Kidney (tissue), 14 donors: Measurements from ENCODE around the gene PGRMC2. TPM values are rescaled to one million over a fixed set of nuclear protein-coding genes. Genes with fewer than 3 reads are reported as not detected.
"Not testable (repeated sequence)": the region's sequence is repeated elsewhere in the genome, so short reads cannot be mapped to it uniquely, and the experiment has no call there.

Experiments used
- DNase-seq, 5 donors: peaks; one replicate each; pipeline ENCODE4 v3.0.0-alpha.2; 2013 to 2020
- FAIRE-seq: peaks from 2 replicates; lab custom pipeline; 2012; peaks lifted over from hg19 to GRCh38; lab: Jason Lieb, UNC
- H3K27ac ChIP-seq, 2 donors: one replicate each; pipeline ENCODE4 v1.7.0; 2013; ENCODE audit warnings: low read depth in 2 of 2, low read length in 2 of 2, inconsistent platforms in 1 of 2
- H3K27me3 ChIP-seq: one replicate; pipeline ENCODE4 v1.7.1; 2013; ENCODE audit warnings: low read length, inconsistent platforms; ENCODE audit not compliant: control insufficient read depth, insufficient read depth
- H3K36me3 ChIP-seq, 3 donors: one replicate each; pipeline versions ENCODE4 v1.7.0 to v1.7.1; 2013; ENCODE audit warnings: low read length in 3 of 3, control low read depth in 1 of 3, inconsistent platforms in 1 of 3; ENCODE audit not compliant: insufficient read depth in 3 of 3, control insufficient read depth in 2 of 3
- H3K4me1 ChIP-seq, 3 donors: one replicate each; pipeline versions ENCODE4 v1.7.0 to v1.7.1; 2013; ENCODE audit warnings: low read length in 3 of 3, inconsistent platforms in 1 of 3, low read depth in 1 of 3; ENCODE audit not compliant: control insufficient read depth in 2 of 3, insufficient read depth in 2 of 3
- H3K4me3 ChIP-seq, 3 donors: one replicate each; pipeline versions ENCODE4 v1.7.0 to v1.8.1; 2013; ENCODE audit warnings: low read length in 3 of 3, control low read depth in 1 of 3, inconsistent platforms in 1 of 3
- H3K9ac ChIP-seq, 3 donors: one replicate each; pipeline versions ENCODE4 v1.7.0 to v1.7.1; 2013; ENCODE audit warnings: low read length in 3 of 3, control low read depth in 1 of 3, inconsistent platforms in 1 of 3
- H3K9me3 ChIP-seq, 3 donors: one replicate each; pipeline versions ENCODE4 v1.7.0 to v1.7.1; 2013; ENCODE audit warnings: low read length in 3 of 3, control low read depth in 1 of 3, inconsistent platforms in 1 of 3; ENCODE audit not compliant: control insufficient read depth in 2 of 3, insufficient read depth in 1 of 3
- intact Hi-C: fragments of 100-400 bp; cut with DNase I; formaldehyde crosslinking; loops from one replicate; pipeline ENCODE4 v1.11.1; 2022
- polyA plus RNA-seq: library from polyadenylated mRNA; stranded (reverse); fragments of 350-450 nt; fragmentation: Illumina TruSeq; extraction: RNeasy Lipid Tissue Mini Kit (QIAGEN cat#74804); gene quantifications from one replicate; pipeline ENCODE4 v1.2.3, GENCODE V29; 2014; ENCODE audit warnings: low read depth, low replicate concordance; ENCODE audit not compliant: insufficient read depth
- total RNA-seq: library from RNA; stranded (reverse); fragmentation: NEBNext Ultra II Directional; extraction: Animal tissue kit (Norgen Biotek cat#: 25700); gene quantifications from one replicate; pipeline ENCODE4 v1.2.1, GENCODE V29; 2021
- TF ChIP-seq, protein P1 (sequence below): IDR thresholded peaks from 3 replicates; pipeline ENCODE4 v1.5.1; 2012; ENCODE audit warnings: mild to moderate bottlenecking, moderate library complexity, borderline replicate concordance; ENCODE audit not compliant: insufficient read depth; ENCODE audit errors: extremely low read depth
- donor health status: control.
- donor health status: control.
- donor health status: control.
- donor health status: control.
- donor health status: control.
- donor health status: DM: yes; HTN: yes; CAD: no.
- donor health status: Normal renal cell carcinoma (clear cell type).

PGRMC2 gene
- total and polyA plus RNA-seq, 2 donors from 2014 or later: 65.7 to 70.0 TPM

- DNase-seq: no peak
- intact Hi-C loops: no loop called here
- Histone ChIP-seq H3K9me3 (peaks cover 0 to 3% (median 0%) of the 10 kb centered on the region in 3 donors), H3K27ac (no peak overlapping the region), H3K9ac (no peak overlapping the region), H3K36me3 (no peaks in the 10 kb centered on the region), H3K27me3 (no peaks in the 10 kb centered on the region), H3K4me1 (no peaks in the 10 kb centered on the region), H3K4me3 (no peak overlapping the region)
- TF ChIP-seq, protein P1, sequence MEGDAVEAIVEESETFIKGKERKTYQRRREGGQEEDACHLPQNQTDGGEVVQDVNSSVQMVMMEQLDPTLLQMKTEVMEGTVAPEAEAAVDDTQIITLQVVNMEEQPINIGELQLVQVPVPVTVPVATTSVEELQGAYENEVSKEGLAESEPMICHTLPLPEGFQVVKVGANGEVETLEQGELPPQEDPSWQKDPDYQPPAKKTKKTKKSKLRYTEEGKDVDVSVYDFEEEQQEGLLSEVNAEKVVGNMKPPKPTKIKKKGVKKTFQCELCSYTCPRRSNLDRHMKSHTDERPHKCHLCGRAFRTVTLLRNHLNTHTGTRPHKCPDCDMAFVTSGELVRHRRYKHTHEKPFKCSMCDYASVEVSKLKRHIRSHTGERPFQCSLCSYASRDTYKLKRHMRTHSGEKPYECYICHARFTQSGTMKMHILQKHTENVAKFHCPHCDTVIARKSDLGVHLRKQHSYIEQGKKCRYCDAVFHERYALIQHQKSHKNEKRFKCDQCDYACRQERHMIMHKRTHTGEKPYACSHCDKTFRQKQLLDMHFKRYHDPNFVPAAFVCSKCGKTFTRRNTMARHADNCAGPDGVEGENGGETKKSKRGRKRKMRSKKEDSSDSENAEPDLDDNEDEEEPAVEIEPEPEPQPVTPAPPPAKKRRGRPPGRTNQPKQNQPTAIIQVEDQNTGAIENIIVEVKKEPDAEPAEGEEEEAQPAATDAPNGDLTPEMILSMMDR: no peak
- FAIRE-seq: no peak
Observed at GRCh38 chr4:128247906-128248305, 39.7 kb downstream of the PGRMC2 start.

DNA sequence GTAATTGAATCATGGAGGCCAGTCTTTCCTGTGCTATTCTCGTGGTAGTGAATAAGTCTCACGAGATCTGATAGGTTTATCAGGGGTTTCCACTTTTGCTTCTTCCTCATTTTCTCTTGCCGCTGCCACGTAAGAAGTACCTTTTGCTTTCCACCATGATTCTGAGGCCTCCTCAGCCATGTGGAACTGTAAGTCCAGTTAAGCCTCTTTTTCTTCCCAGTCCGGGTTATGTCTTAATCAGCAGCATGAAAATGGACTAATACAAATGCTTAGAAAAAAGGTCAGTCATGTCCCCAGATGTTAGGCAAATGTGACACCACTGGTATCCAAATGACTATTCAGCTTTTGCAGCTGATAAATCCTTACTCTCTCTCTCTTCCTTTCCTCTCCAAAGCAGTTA, 42.2 kb downstream of the PGRMC2 start:
- DNase-seq, H3K9ac ChIP-seq, H3K27ac ChIP-seq, H3K36me3 ChIP-seq, H3K9me3 ChIP-seq, H3K4me1 ChIP-seq, FAIRE-seq, H3K27me3 ChIP-seq, H3K4me3 ChIP-seq, intact Hi-C loops: not testable (repeated sequence)

DNA sequence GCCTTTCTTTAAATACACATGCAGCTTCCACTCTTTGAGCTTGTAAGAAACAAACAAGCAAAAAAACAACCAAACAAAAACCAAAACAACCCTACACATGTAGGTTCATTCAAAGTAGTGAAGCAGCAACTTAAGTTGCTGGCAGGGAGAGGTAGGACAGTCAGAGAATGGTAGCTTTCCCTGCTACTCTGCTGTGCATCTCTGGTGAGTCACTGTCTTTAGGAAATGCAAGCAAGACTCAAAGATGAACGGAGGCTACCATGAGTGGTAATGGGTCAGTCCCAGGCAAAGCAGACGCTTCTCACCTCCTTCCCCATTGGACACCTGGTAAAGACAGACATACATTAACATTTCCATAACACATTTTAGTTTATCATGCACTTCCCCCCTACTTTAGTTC, 43.2 kb downstream of the PGRMC2 start:
- Histone ChIP-seq H3K27me3 (no peaks in the 10 kb centered on the region), H3K27ac (no peak overlapping the region), H3K4me1 (no peaks in the 10 kb centered on the region), H3K36me3 (no peaks in the 10 kb centered on the region), H3K4me3 (no peak overlapping the region), H3K9me3 (peaks cover 0 to 3% (median 0%) of the 10 kb centered on the region in 3 donors), H3K9ac (no peak overlapping the region)
- TF ChIP-seq, protein P1: no peak
- no peak for DNase-seq
- FAIRE-seq: no peak
- intact Hi-C loops: no loop called here

GRCh38 chr4:128242601-128243000, 45.0 kb downstream of the PGRMC2 start:
- no peak overlapping the region for H3K27ac ChIP-seq
- no peak for FAIRE-seq
- H3K27me3 ChIP-seq: no peaks in the 10 kb centered on the region
- no peak for DNase-seq
- TF ChIP-seq, protein P1: no peak
- H3K36me3 ChIP-seq: no peaks in the 10 kb centered on the region
- no peak overlapping the region for H3K4me3 ChIP-seq
- no peaks in the 10 kb centered on the region for H3K4me1 ChIP-seq
- no peak overlapping the region for H3K9ac ChIP-seq
- no peaks in the 10 kb centered on the region for H3K9me3 ChIP-seq
- intact Hi-C loops: no loop called here
